Esophagus squamous epithelium (tissue), 5 donors: ENCODE results near the gene PML. TPM values are rescaled to one million over a fixed set of nuclear protein-coding genes. Genes with fewer than 3 reads are reported as not detected.
A peak's percentile ranks its signal among the peaks of the same experiment; 100 is the strongest.

ENCODE experiments used
- DNase-seq: peaks from one replicate; lab custom pipeline; 2025; lab: John Stamatoyannopoulos, UW
- H3K27ac ChIP-seq, 4 donors: fragments of 200-600 bp; sonication (generic); one replicate each; pipeline ENCODE4 v1.5.1; 2016 to 2019; ENCODE audit warnings: mild to moderate bottlenecking in 1 of 4
- H3K27me3 ChIP-seq, 4 donors: fragments of 200-600 bp; sonication (generic); 1 replicate in 3 of 4; 2 replicates in 1 of 4; pipeline versions ENCODE4 v1.5.1 to v1.6.0; 2017 to 2021; ENCODE audit warnings: antibody characterized with exemption in 1 of 4
- H3K36me3 ChIP-seq, 3 donors: fragments of 200-600 bp; sonication (generic); one replicate each; pipeline ENCODE4 v1.5.1; 2016 to 2019
- H3K4me1 ChIP-seq, 3 donors: fragments of 200-600 bp; sonication (generic); one replicate each; pipeline ENCODE4 v1.5.1; 2017 to 2019
- H3K4me3 ChIP-seq, 4 donors: fragments of 200-600 bp; sonication (generic); 1 replicate in 3 of 4; 2 replicates in 1 of 4; pipeline ENCODE4 v1.5.1; 2016 to 2019; ENCODE audit warnings: mild to moderate bottlenecking in 2 of 4, moderate library complexity in 1 of 4
- H3K9me3 ChIP-seq, 3 donors: fragments of 200-600 bp; sonication (generic); one replicate each; pipeline ENCODE4 v1.5.1; 2016 to 2019
- CTCF ChIP-seq, 6 experiments: fragments of 450-650 bp in 4 of 6; fragments of 200-600 bp in 2 of 6; sonication (generic) in 2 of 6; IDR thresholded peaks; one replicate each; pipeline ENCODE4 v1.5.1; 2016 to 2019; ENCODE audit warnings: antibody characterized with exemption in 6 of 6, mild to moderate bottlenecking in 4 of 6, moderate library complexity in 4 of 6
- POLR2A ChIP-seq, 4 donors: fragments of 450-650 bp; IDR thresholded peaks; one replicate each; pipeline ENCODE4 v1.6.1; 2017; ENCODE audit warnings: antibody characterized with exemption in 4 of 4, mild to moderate bottlenecking in 4 of 4, moderate library complexity in 3 of 4
- WGBS, 2 donors: methylation state at CpG; one replicate each; pipeline ENCODE4 v1.1.5; 2018; 5-methylcytosine and 5-hydroxymethylcytosine counted together
- intact Hi-C: fragments of 100-400 bp; cut with DNase I; formaldehyde crosslinking; loops from one replicate; pipeline ENCODE4 v1.15.0; 2022
- total RNA-seq, 4 donors: library from RNA; depleted of rRNA; stranded (reverse); fragments of >200 nt; gene quantifications; one replicate each; pipeline ENCODE4 v1.1.0, GENCODE V29; 2016
- donor health status: DM: yes; HTN: yes; CAD: no.

The PML gene
- total RNA-seq, 4 donors from 2014 or later = 34.0 to 52.3 (median 44.5) TPM

- no peak for DNase-seq
- Histone ChIP-seq H3K27ac (no peak overlapping the region), H3K36me3 (peaks cover 0 to 25% (median 0%) of the 10 kb centered on the region in 3 donors), H3K27me3 (no peaks in the 10 kb centered on the region), H3K4me3 (no peak overlapping the region), H3K9me3 (no peaks in the 10 kb centered on the region), H3K4me1 (peaks cover 10 to 45% (median 24%) of the 10 kb centered on the region in 3 donors)
- TF ChIP-seq POLR2A (IDR thresholded peaks at IDR 0.05) (no peak), CTCF (IDR thresholded peaks at IDR 0.05) (no peak)
- intact Hi-C loops = no loop called here
- 83 to 97% methylated on average over 4 of the region's 4 CpGs for WGBS, 2 donors
Measured at GRCh38 chr15:73948396-73948795, 46.1 kb upstream of the PML start.

- H3K4me3 ChIP-seq = no peak overlapping the region
- TF ChIP-seq CTCF (IDR thresholded peaks at IDR 0.05) (no peak), POLR2A (IDR thresholded peaks at IDR 0.05) (no peak)
- no peak for DNase-seq
- H3K27me3 ChIP-seq = no peaks in the 10 kb centered on the region
- peaks cover 10 to 46% (median 24%) of the 10 kb centered on the region in 3 donors for H3K4me1 ChIP-seq
- no peak overlapping the region for H3K27ac ChIP-seq
- 73 to 100% methylated on average over 2 to 4 of the region's 4 CpGs for WGBS, 2 donors
- H3K36me3 ChIP-seq = peaks cover 0 to 25% (median 0%) of the 10 kb centered on the region in 3 donors
- no peaks in the 10 kb centered on the region for H3K9me3 ChIP-seq
- intact Hi-C loops = no loop called here
Measured at GRCh38 chr15:73948982-73949381, 45.5 kb upstream of the PML start.

GRCh38 chr15:73949496-73949895, 45.0 kb upstream of the PML start:
- TF ChIP-seq CTCF (IDR thresholded peaks at IDR 0.05) = no peak
- TF ChIP-seq POLR2A (IDR thresholded peaks at IDR 0.05) = no peak
- peaks cover 10 to 40% (median 21%) of the 10 kb centered on the region in 3 donors for H3K4me1 ChIP-seq
- 89 to 93% methylated on average over 4 to 10 of the region's 10 CpGs for WGBS, 2 donors

GRCh38 chr15:73950479-73950830, 44.1 kb upstream of the PML start:
- TF ChIP-seq POLR2A (IDR thresholded peaks at IDR 0.05) = no peak
- TF ChIP-seq CTCF (IDR thresholded peaks at IDR 0.05) = no peak
- intact Hi-C loops = no loop called here
- H3K4me1 ChIP-seq = peaks cover 10 to 34% (median 18%) of the 10 kb centered on the region in 3 donors
- no peaks in the 10 kb centered on the region for H3K27me3 ChIP-seq
- DNase-seq = no peak
- peaks cover 0 to 25% (median 0%) of the 10 kb centered on the region in 3 donors for H3K36me3 ChIP-seq
- H3K4me3 ChIP-seq = no peak overlapping the region
- H3K9me3 ChIP-seq = no peaks in the 10 kb centered on the region
- H3K27ac ChIP-seq = peak overlapping the region; percentile 34 to 98 (median 89)

More at GRCh38 chr15:73949496-73949895, 45.0 kb upstream of the PML start:
- H3K4me3 ChIP-seq = no peak overlapping the region
- no peaks in the 10 kb centered on the region for H3K27me3 ChIP-seq
- H3K27ac ChIP-seq = no peak overlapping the region
- intact Hi-C loops = no loop called here
- no peak for DNase-seq
- H3K9me3 ChIP-seq = no peaks in the 10 kb centered on the region
- H3K36me3 ChIP-seq = peaks cover 0 to 25% (median 0%) of the 10 kb centered on the region in 3 donors

GRCh38 chr15:73950831-73951561, 43.5 kb upstream of the PML start:
- TF ChIP-seq CTCF (IDR thresholded peaks at IDR 0.05) (peak; percentile 54 to 76 (median 60)), POLR2A (IDR thresholded peaks at IDR 0.05) (no peak)
- DNase-seq = peak; percentile 53
- Histone ChIP-seq H3K4me1 (peaks cover 10 to 37% (median 18%) of the 10 kb centered on the region in 3 donors), H3K9me3 (no peaks in the 10 kb centered on the region), H3K4me3 (no peak overlapping the region), H3K27ac (peak overlapping the region; percentile 75 to 98 (median 89)), H3K27me3 (no peaks in the 10 kb centered on the region), H3K36me3 (peaks cover 0 to 25% (median 0%) of the 10 kb centered on the region in 3 donors)
- intact Hi-C loops = no loop called here
- WGBS, 2 donors = 13 to 34% methylated on average over 8 to 10 of the region's 15 CpGs
